GM10266 (cell line): ENCODE data around the gene IL3.

ENCODE experiments used
- DNase-seq: peaks from one replicate; pipeline ENCODE4 v3.0.0; 2012; ENCODE audit errors: extremely low spot score
- CTCF ChIP-seq: IDR thresholded peaks from 2 replicates; pipeline ENCODE4 v1.5.1; 2012; ENCODE audit warnings: mild to moderate bottlenecking, low read depth; ENCODE audit not compliant: control insufficient read depth, insufficient read depth; ENCODE audit errors: missing control alignments

Gene IL3

GRCh38 chr5:132027027-132027426, 33.4 kb upstream of the IL3 start:
- TF ChIP-seq CTCF: no peak
- DNase-seq: no peak

DNA sequence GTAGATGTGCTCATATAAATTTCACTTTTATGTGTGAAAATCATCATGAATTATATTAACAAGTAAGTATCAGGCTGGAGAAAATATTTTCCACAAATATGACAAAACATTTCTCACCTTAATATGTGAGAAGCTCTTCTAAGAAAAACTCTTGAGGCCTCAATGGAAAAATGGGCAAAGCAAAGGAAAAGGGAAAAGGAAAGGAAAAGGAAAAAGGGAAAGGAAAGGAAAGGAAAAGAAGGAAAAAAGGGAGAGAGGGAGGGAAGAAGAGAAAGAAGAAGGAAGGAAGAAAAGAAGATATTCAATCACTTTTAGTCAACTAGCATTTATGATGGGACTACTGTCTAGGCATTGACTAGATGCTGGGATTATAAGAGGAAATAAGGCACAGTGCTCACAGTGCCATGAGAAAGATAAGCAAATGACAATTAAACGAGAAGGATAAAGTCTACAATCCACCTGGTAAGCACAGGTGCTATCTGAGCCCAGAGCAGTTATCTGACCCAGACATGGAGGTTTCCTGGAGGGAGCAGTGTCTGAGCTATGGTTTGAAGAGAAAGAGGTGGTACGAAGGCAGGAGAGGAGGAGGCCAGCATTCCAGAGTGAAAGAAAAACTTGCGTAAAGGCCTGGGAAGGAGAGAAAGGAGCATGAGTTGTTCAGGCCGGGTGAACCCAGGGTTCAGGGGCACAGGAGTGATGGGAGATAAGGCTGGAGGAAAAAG, 30.7 kb upstream of the IL3 start:
- TF ChIP-seq CTCF: no peak
- no peak for DNase-seq

DNA sequence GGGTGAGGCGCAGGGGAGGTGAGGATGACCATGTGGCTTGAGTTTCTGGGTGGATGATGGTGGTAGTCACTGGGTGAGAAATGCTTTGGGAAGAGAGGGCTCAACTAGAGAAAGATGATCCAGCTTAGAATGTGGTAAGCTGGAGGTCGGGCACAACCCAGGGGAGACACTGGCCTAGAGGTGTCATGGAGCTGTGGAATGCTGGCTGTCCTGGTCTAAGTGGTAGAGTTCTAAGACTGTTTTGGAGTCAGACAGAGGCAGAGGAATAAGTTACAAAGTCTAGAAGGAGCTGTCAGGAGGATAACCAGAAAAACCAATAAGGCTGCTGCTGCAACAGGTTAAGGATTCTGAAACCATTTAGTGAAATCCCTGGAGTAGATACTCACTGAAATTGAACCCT, 29.8 kb upstream of the IL3 start:
- DNase-seq: no peak
- TF ChIP-seq CTCF: no peak

DNA sequence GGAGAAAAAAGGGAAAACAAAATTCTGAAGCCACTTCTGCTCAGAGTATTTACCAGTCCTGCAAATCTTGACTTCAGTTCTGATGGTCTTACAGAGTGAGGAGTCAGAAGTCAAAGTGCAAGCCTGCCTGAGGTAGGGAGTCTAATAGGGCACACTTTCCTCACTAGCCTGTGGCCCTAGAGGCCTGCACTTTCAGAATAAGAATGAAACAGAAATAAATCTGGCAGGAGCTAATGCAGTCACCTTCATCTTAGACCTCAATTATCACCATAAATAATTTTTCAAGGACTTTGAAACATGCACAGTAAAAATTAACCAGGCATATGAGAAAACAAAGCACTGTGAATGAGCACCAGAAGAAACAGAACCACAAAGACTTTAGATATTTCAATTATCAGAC, 28.3 kb upstream of the IL3 start:
- no peak for TF ChIP-seq CTCF
- DNase-seq: no peak

DNA sequence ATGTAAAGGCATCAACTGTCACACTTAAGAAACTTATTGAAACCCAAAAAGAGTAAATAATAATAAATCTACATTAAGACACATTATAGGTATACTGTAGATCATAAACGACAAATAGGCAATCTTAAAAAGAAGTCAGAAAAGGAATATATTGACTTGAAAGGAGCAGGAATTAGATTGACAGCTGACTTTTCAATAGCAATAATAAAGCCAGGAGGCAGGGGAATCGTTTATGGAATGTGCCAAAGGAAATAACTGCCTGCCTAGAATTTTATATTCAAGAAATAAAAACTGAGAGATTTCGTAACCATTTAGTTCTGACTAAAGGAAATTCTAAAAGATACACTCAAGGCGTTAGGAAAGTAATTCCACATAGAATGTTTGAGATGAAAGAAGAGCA, 27.3 kb upstream of the IL3 start:
- no peak for TF ChIP-seq CTCF

DNA sequence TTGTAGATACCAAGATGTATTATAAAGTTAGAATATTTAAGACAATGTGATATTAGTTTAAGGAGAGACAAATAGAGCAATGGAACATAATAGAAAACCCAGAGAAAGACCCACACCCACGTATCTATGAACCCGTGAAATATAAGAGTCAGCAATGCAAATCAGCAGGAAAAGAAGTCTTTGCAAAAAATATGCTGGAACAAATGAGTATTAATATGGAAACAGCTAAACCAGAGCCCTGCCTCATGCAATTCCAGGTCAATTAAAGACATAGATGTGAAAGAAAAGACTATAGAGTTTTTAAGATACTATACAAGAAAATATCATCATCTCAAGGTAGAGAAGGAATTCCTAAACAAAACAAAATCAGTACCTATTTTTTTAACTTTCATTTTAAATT, 23.1 kb upstream of the IL3 start:
- DNase-seq: no peak

More for the DNA sequence above, 27.3 kb upstream of the IL3 start:
- no peak for DNase-seq

More for the DNA sequence above, 23.1 kb upstream of the IL3 start:
- TF ChIP-seq CTCF: no peak
